ENCODE results near the gene NRROS.

DNA sequence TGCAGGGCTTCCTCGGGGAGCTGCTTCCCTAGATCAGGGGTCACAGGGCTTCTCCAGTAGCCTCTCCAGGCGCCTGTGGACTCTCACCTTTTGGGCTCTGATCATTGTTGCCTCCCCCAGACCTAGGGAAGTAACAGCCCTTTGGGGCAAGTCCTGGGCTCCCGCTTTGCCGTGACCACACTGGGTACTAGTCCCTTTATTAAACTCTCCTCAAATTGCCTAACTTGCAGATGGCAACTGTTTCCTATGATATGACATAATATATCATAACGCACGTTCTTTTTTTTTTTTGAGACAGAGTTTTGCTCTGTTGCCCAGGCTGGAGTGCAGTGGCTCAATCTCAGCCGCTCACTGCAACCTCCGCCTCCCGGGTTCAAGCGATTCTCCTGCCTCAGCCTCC lies 17.9 kb upstream of the NRROS start:
- no peak for TF ChIP-seq GATA2 (IDR thresholded peaks at IDR 0.05; ENCODE audit: low read depth, low read length)
- TF ChIP-seq GATA3 (IDR thresholded peaks at IDR 0.05; ENCODE audit: low read depth, low read length), result no peak

Data from SH-SY5Y (cell line).